Parathyroid adenoma (tissue), 2 donors: ENCODE data around the gene ATG101.

Experiments
- H2AFZ ChIP-seq: fragments of 300-600 bp; sonication (generic); one replicate; pipeline ENCODE4 v1.7.0; 2017; ENCODE audit warnings: antibody characterized with exemption, mild to moderate bottlenecking
- H3K27ac ChIP-seq: fragments of 300-600 bp; sonication (generic); one replicate; pipeline ENCODE4 v1.7.0; 2017
- H3K27me3 ChIP-seq: fragments of 300-600 bp; sonication (generic); one replicate; pipeline ENCODE4 v1.7.0; 2017; ENCODE audit warnings: low read length; ENCODE audit not compliant: control insufficient read depth, insufficient read depth
- H3K36me3 ChIP-seq: fragments of 300-600 bp; sonication (generic); one replicate; pipeline ENCODE4 v1.7.0; 2017; ENCODE audit warnings: low read length; ENCODE audit not compliant: control insufficient read depth, insufficient read depth
- H3K4me1 ChIP-seq: fragments of 300-600 bp; sonication (generic); one replicate; pipeline ENCODE4 v1.7.0; 2017; ENCODE audit warnings: control low read depth
- H3K4me2 ChIP-seq: fragments of 300-600 bp; sonication (generic); one replicate; pipeline ENCODE4 v1.7.0; 2017; ENCODE audit warnings: low read length
- H3K4me3 ChIP-seq: fragments of 300-600 bp; sonication (generic); one replicate; pipeline ENCODE4 v1.7.0; 2017; ENCODE audit warnings: low read depth, low read length
- H3K79me2 ChIP-seq: fragments of 300-600 bp; sonication (generic); one replicate; pipeline ENCODE4 v1.7.0; 2017; ENCODE audit warnings: control low read depth
- H3K9ac ChIP-seq: fragments of 300-600 bp; sonication (generic); one replicate; pipeline ENCODE4 v1.7.0; 2017; ENCODE audit warnings: mild to moderate bottlenecking
- H3K9me3 ChIP-seq: fragments of 300-600 bp; sonication (generic); one replicate; pipeline ENCODE4 v1.7.0; 2017; ENCODE audit warnings: low read length; ENCODE audit not compliant: control insufficient read depth
- TF ChIP-seq, protein P1 (sequence below): fragments of 300-600 bp; sonication (generic); IDR thresholded peaks from one replicate; pipeline ENCODE4 v1.7.0; 2017; ENCODE audit warnings: antibody characterized with exemption, mild to moderate bottlenecking
- donor health status: primary hyperparathyroidism.

The ATG101 gene

DNA sequence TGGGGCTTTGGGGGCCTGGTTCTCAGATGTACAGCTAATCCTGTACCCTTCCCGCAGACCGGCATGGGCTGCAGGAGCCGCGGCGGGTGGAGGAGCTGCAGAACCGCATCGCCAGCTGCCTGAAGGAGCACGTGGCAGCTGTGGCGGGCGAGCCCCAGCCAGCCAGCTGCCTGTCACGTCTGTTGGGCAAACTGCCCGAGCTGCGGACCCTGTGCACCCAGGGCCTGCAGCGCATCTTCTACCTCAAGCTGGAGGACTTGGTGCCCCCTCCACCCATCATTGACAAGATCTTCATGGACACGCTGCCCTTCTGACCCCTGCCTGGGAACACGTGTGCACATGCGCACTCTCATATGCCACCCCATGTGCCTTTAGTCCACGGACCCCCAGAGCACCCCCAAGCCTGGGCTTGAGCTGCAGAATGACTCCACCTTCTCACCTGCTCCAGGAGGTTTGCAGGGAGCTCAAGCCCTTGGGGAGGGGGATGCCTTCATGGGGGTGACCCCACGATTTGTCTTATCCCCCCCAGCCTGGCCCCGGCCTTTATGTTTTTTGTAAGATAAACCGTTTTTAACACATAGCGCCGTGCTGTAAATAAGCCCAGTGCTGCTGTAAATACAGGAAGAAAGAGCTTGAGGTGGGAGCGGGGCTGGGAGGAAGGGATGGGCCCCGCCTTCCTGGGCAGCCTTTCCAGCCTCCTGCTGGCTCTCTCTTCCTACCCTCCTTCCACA, 11.0 kb upstream of the ATG101 start:
- H3K9me3 ChIP-seq, result no peaks in the 10 kb centered on the region
- TF ChIP-seq, protein P1, sequence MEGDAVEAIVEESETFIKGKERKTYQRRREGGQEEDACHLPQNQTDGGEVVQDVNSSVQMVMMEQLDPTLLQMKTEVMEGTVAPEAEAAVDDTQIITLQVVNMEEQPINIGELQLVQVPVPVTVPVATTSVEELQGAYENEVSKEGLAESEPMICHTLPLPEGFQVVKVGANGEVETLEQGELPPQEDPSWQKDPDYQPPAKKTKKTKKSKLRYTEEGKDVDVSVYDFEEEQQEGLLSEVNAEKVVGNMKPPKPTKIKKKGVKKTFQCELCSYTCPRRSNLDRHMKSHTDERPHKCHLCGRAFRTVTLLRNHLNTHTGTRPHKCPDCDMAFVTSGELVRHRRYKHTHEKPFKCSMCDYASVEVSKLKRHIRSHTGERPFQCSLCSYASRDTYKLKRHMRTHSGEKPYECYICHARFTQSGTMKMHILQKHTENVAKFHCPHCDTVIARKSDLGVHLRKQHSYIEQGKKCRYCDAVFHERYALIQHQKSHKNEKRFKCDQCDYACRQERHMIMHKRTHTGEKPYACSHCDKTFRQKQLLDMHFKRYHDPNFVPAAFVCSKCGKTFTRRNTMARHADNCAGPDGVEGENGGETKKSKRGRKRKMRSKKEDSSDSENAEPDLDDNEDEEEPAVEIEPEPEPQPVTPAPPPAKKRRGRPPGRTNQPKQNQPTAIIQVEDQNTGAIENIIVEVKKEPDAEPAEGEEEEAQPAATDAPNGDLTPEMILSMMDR, result no peak
- no peak overlapping the region for H3K4me2 ChIP-seq
- H3K9ac ChIP-seq, result no peak overlapping the region
- H3K79me2 ChIP-seq, result no peaks in the 10 kb centered on the region
- no peak overlapping the region for H3K4me3 ChIP-seq
- H2AFZ ChIP-seq, result no peak overlapping the region
- no peak overlapping the region for H3K27ac ChIP-seq
- H3K27me3 ChIP-seq, result no peaks in the 10 kb centered on the region
- no peaks in the 10 kb centered on the region for H3K4me1 ChIP-seq
- no peaks in the 10 kb centered on the region for H3K36me3 ChIP-seq

DNA sequence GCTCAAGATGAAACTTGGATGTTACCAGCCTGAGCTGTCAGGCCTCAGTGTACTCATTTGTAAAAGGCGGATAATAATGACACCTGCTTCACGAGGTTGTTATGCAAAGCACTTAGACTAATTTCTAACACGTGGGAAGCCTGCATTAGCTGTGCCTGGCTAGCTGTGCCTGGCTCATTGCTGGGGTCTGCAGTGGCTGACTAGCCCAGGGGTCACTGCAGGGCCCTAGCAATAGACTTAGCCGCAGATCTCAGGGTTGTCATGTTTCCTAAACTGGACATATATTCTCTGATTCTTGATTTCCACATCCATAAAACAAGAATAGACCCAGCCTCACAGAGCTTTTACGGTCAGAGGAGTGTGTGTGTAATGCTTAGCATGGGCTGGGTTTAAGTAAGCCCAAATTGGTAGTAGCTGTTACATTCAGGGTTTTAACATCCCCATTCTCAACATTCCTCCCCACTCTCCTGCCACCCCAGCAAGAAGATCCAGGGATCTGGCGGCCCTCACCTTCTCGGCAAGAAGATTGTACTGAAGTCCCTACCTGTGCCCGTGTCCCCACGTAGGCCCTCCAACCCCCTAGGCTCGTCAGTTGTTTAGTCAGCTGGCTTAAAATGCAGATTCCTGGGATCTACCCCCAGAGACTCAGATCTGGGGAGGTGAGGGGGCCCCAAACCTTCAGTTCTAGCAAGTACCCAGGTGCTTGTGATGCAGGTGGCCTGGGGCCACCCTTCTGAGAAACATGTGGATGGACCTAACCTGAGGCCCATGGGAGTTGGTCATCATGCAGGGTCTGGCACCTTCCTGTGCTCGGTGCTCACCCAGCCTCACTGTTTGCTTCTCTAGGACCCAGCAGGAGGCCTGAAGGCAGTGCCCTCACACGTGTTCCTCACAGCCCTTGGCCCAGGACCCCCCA, 9.9 kb upstream of the ATG101 start:
- H3K27ac ChIP-seq, result no peak overlapping the region
- no peak overlapping the region for H3K4me3 ChIP-seq
- H3K9ac ChIP-seq, result no peak overlapping the region
- H3K4me2 ChIP-seq, result no peak overlapping the region
- H2AFZ ChIP-seq, result no peak overlapping the region
- H3K27me3 ChIP-seq, result no peaks in the 10 kb centered on the region
- TF ChIP-seq, protein P1, result no peak
- H3K9me3 ChIP-seq, result no peaks in the 10 kb centered on the region
- H3K36me3 ChIP-seq, result no peaks in the 10 kb centered on the region
- no peaks in the 10 kb centered on the region for H3K79me2 ChIP-seq
- H3K4me1 ChIP-seq, result no peaks in the 10 kb centered on the region

DNA sequence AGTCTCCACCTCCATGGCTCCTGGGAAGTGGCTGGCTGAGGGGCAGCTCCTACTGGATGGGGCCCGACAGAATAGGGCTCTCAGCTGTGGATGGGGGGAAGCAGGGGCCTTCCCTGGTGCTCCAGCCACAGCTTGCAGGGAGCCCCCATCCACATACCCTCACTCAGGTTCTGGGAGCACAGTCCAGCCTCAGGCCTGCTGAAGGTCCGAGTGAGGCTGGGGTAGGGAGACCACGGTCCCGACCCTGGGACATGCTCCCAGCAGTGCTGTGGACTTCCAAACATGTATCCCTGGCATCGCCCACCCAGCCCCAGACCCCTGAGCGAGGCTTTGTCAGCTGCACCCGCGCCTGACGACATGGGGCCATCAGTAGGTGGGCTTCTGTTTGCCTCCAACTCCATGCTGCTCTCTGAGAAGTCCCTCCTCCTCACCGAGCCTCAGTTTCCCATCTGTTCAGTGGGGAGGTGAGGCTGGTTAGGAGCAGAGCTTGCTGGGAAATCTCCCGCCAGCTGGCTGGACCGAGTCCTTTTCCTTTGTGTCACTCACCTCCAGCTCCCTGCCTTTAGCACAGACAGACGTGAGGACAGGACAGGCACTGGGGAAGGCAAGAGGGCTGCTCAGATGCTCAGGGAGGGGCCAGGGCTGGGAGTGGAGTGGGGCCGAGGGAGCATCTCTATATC, 9.1 kb upstream of the ATG101 start:
- Histone ChIP-seq H3K27me3 (no peaks in the 10 kb centered on the region), H3K79me2 (no peaks in the 10 kb centered on the region), H2AFZ (no peak overlapping the region), H3K4me2 (no peak overlapping the region), H3K36me3 (no peaks in the 10 kb centered on the region), H3K9ac (no peak overlapping the region), H3K27ac (no peak overlapping the region), H3K4me3 (no peak overlapping the region), H3K4me1 (no peaks in the 10 kb centered on the region), H3K9me3 (no peaks in the 10 kb centered on the region)
- TF ChIP-seq, protein P1, result no peak

DNA sequence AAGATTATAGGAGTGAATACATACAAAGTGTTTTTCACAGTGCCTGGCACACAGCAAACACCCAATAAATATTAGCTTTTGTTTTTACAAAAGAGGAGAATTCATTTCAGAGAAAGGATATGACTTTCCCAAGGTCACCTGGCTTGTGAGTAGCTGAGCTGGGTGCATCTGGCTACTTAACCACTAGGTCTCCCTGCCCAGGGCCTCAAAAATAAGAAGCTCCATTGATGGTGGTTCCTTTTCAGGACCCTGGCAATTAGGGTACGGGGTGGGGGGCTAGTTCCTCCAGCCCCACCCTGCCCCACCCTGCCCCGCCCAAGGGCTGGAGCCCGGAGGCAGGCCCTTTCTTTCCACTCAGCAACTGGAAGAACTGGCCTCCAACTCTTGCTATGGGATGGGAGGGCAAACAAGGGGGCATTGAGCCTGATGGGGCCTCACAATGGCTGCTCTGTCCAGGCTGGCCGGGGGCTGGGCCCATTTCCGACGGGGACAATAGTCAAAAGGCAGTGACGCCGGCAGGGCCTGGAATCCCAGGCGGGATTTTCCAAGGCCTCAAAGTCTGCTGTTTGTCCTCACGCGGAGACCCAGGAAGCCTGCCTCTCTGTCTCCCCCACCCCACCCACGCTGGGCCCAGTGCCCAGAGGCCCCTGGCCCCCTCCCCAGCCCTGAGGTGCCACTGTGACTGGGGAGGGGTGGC, 8.2 kb upstream of the ATG101 start:
- Histone ChIP-seq H3K4me3 (no peak overlapping the region), H3K4me2 (no peak overlapping the region), H3K9me3 (no peaks in the 10 kb centered on the region), H3K9ac (no peak overlapping the region), H3K27ac (no peak overlapping the region), H3K4me1 (no peaks in the 10 kb centered on the region), H2AFZ (no peak overlapping the region), H3K36me3 (no peaks in the 10 kb centered on the region), H3K27me3 (no peaks in the 10 kb centered on the region), H3K79me2 (no peaks in the 10 kb centered on the region)
- TF ChIP-seq, protein P1, result no peak
